ENCODE results near the gene VAPA.

DNA sequence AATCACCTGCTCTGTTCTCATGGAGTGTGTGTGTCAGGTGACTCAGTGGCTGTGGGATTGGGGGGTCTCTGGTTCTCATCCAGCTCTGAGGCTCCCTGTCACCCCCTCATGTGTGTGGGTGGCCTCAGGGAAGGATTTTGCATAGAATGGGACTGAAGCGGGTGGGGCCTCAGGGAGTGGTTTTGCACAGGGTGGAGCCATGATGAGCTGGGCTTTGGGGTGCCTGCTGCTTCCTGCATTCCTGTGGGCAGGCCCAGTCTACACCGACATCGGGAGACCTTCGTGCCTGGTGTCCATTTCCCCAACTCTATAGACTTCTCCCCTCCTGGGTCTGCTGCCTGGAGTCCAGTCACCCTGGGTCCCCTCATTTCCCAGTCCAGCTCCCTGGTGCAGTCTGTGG is 59.7 kb downstream of the VAPA start:
- TF ChIP-seq CTCF (IDR thresholded peaks at IDR 0.05) = no peak
- TF ChIP-seq ZFX (IDR thresholded peaks at IDR 0.05; ENCODE audit: borderline replicate concordance) = no peak

Data from 22Rv1 (cell line).